GM21367 (cell line): ENCODE results near the gene ALKBH3.

ENCODE experiments used
- ATAC-seq: cut with Tn5 transposase; IDR thresholded peaks from one replicate; pipeline ENCODE4 v1.9.1; 2021; ENCODE audit not compliant: unreplicated experiment

The ALKBH3 gene

DNA sequence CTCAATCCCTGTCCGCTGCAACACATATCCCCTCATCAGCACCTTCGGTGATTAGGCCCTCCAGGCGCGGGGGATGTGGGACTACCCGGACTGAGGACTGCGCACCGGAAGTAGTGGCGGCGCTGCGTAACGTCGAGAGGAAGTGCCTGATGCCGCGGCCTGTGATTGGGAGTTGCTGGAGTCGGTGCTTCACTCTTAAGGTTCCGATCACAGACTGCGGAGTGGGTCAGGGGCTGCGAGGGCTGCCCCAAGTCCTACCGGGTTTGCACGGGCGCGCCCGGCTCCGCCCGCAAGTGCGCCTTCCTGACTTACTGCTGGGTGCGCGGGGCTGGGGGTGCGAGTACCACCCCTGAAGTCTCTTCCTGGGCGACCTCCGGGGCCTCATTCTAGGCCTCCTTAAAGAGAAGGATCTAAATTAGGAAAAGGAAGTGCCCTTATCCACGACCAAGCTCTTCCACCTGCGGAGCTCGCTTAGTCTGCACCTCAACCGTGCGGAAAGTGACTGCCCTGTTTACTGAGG lies at the start of gene ALKBH3:
ALKBH3 (plus strand) TSS at position 192 of the 520 bp plus-strand sequence. CDS start 1,822 bp downstream, outside the sequence.
- peak; percentile 93 for ATAC-seq

DNA sequence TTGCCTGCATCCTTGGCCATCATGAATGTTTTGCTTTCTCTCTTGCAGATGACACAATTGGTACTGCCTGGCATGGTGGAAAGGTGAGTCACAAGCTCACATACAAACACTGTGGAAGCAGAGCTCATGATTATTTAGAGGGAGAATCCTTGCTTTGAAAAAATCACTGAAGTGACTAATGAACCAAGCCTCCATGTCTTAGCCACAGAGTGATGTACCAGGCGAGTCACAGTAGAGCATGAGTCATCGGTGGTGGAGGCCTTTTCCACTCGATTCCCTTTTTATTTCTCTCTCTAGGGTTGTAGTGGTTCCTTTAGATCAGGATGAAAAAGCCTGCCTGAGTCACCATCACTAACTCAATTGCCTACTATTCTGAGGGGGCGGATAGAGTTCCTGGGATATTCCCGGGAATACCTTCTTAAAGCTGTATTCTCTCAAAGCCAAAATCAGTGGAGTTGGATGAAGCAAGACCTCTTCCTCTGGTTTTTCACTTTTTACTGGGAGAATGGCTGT lies 49.6 kb upstream of the ALKBH3 start:
- ATAC-seq, result no peak

DNA sequence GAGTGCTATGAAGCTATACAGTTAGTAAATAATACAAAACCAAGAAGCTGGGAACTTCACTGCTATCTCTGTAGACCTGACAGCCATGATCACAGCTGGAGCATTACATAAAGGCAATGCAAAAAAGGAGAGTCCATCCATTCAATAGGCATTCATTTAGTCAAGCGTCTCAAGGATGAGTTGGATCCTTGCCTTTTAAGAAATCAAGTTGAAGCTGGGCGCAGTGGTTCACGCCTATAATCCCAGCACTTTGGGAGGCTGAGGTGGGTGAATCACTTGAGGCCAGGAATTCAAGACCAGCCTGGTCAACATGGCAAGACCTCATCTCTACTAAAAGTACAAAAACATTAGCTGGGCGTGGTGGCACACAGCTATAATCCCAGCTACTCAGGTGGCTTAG lies 48.1 kb upstream of the ALKBH3 start:
- ATAC-seq, result no peak

- no peak for ATAC-seq
These were observed 47.0 kb upstream of the ALKBH3 start for GRCh38 chr11:43833657-43834073.

GRCh38 chr11:43834286-43834685 lies 46.3 kb upstream of the ALKBH3 start:
- no peak for ATAC-seq

DNA sequence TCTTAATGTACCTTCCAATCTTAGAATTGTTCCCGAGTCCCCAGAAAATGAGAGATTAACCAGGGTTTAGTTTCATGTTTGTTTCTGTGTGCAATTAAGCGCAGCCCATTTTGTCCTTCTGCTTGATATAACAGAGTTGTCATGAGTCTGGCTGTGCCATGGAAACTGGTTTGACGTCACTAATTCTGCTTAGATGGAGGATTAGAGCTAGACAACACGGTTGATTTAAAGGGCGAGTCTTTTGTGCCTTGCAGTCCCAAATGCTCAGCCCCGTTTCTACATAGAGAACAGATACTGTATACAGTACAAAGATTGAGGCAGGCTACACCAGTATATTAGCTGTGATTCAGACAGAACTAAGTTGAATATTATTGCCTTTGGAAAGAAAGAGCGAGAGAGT lies 45.5 kb upstream of the ALKBH3 start:
- no peak for ATAC-seq

- ATAC-seq, result no peak
These were observed 42.8 kb upstream of the ALKBH3 start for GRCh38 chr11:43837879-43838278.

- no peak for ATAC-seq
These were observed 38.6 kb upstream of the ALKBH3 start for GRCh38 chr11:43842021-43842420.

DNA sequence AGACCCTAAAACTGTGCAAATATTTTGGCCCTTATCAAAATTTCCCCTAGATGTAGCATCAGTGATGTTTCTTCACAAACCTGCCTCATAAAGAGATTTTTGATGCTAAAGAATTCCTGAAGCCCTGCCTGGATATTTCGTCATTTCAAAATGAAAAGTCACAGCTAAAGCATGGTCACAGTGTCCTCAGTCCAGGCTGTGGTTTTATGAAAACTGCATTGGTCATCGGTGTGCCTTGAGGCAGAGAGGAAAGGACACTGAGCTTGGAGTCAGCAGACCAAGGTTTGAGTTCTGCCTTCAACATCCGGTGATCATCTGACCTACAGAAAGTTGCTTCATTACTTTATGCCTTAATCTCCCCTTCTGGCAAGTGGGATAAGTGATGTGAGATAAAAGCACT lies 34.8 kb upstream of the ALKBH3 start:
- no peak for ATAC-seq

- ATAC-seq, result peak; percentile 84
These were observed 28.5 kb upstream of the ALKBH3 start for GRCh38 chr11:43852057-43852636.

DNA sequence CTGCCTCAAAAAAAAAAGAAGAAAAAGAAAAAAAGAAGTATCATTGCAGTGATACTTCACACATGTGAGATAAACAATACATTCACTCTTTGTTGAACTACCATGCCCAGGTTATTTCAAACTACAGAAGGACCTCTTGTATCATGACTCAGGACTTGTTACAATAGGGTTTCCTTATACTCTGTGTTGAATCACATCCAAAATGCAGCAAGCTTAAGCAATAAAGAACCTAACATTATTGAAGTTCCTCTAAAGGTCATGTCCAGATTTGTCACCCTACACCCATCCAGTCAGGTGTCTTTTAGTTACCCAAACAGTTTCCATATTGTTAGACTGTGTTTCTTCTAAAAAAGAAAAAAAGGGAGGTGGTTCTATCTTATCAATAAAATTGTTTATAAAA lies 26.9 kb upstream of the ALKBH3 start:
- ATAC-seq, result no peak

GRCh38 chr11:43856993-43857392 lies 23.6 kb upstream of the ALKBH3 start:
- ATAC-seq, result no peak

GRCh38 chr11:43861141-43861540 lies 19.5 kb upstream of the ALKBH3 start:
- ATAC-seq, result no peak

DNA sequence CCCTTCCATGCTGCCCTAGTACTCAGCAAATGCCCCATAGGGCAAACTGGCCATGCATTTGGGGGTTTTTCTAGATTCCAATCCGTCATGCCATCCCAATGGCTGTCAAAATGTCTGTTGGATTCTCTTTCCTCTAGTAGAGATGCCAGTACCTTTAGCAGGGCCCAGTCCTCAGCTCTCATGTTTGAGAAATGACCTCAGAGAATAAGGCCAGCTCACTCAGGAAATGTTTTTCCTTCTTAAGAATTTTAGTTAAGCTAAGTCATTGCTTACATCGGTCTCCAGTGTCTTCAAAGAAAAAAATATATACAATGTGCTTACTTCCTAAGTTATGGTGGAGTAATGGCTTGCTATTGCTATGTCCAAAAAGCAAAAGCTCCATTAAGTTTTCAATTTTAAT lies 14.1 kb upstream of the ALKBH3 start:
- ATAC-seq, result no peak

DNA sequence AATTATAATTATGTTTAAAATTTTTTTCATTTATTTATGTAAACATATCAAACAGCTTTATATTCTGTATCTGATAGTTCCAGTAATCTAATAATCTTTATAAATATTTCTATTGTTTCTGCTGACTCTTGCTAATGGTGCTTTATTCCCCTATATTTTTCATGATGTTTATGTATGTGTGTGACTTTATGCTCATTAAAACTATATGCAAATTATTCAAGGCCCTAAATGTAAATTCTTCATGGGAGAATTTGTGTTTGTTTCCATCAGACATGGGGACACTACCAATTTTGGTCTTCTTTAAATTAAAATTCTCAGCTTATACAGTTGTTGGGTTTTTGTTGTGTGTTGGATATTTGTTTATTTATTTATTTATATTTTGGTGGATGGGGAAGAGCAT lies 13.7 kb upstream of the ALKBH3 start:
- ATAC-seq, result no peak

DNA sequence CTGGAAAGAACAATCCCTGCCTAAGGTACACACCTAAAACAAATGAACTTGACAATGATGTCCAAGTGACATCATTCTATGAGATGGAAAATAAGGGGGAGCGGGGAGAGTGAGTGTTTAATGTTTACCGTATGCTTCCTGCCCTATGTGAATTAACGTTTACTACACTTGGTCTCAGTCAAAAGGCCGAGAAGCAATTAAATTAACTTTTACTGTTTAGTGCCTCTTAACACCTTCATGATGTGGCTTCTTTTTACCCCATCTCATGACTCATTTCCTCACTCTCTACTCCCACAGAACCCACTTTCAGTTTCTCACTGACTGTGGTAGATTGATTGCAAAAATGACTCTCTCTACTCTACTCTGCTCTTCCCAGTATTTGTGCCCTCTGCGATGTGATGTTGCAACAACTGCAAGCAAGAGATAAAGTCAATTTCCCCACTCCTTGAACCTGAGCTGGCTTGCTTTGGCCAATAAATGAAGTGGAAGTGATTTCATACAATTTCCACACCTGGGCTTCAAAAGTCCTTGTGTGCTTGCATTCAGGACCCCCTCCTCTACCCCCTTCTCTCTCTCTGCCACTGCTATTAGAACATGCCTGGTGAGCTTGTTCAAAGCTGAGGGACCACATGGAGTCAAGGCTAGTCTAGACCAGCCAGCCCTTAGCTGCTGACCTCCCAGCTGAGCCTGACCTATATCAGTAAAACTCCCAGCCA lies 11.6 kb upstream of the ALKBH3 start:
- ATAC-seq, result peak; percentile 99

DNA sequence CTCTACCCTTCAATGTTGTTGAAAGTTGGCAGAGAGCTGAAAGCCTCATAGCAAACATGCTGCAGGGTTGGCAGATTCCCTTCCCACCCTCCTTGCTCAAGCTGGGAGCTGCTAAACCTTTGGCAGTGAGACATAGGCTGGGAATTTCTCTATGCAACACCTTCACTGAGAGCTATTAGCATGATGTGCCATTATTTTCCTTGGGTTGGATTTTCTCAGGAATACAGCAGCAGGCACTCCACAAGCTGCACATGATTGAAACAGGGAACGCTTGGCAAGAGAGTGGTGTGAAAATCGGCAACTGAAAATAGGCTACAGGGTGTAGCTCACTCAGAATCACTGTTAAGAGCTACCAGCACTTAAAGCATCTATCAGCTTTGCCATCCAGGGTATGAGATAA lies 9.6 kb upstream of the ALKBH3 start:
- no peak for ATAC-seq

GRCh38 chr11:43872995-43873394 lies 7.6 kb upstream of the ALKBH3 start:
- ATAC-seq, result no peak

- ATAC-seq, result no peak
These were observed 6.6 kb upstream of the ALKBH3 start for GRCh38 chr11:43874078-43874477.

- ATAC-seq, result no peak
These were observed 5.9 kb upstream of the ALKBH3 start for GRCh38 chr11:43874738-43875137.

DNA sequence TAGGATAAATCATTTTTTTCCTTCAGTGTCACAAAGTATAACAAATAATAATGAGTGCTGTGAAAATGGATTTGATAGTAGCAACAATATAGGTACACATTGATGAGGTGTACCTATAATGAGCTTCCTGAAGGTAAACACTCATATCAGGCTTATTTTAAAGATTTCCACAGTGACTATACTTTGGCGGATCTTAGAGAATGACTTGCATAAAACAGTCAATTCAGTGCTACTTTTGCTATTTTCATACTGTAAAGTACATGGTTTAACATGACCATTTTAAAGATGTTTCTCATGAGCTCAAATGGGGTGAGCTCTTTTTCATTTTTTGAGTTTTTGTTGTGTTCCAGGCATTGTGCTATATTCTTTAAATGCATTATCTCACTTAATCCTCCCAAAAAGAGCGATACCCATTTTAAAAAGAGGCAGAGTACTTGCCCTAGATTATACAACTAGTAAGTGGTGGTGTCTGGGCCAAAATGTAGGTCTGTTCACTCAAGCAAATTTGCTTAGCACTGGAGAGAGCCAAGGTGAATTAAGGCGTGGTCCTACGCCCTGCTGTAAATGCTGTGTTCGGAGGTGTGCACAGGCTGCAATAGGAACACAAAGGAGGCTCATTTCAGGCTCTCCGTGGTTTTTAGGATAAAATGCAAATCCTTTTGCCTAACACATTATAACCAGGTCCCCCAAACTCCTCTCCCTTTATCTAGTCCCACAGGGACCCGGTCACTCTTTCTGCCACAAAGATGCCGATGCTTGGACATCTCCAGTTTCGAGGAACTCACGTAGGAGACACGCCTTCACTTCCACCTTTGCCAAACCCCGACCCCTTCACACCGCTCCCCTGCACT lies 617 bp upstream of the ALKBH3 start:
- no peak for ATAC-seq
